Keratinocyte (primary cell): ENCODE results near the gene GSTT4.

Experiments
- CTCF ChIP-seq, 3 experiments: IDR thresholded peaks in 1 of 3; conservative IDR thresholded peaks in 1 of 3; optimal IDR thresholded peaks in 1 of 3; 2 replicates in 2 of 3; 3 replicates in 1 of 3; pipeline versions ENCODE3 to v1.5.1; 2011; ENCODE audit warnings: low read length in 3 of 3, mild to moderate bottlenecking in 3 of 3, moderate library complexity in 2 of 3, control low read depth in 1 of 3, inconsistent platforms in 1 of 3; ENCODE audit not compliant: insufficient read depth in 2 of 3; ENCODE audit errors: extremely low read depth in 1 of 3
- EZH2 ChIP-seq: IDR thresholded peaks from one replicate; pipeline ENCODE4 v1.6.1; 2012; ENCODE audit warnings: inconsistent platforms, mild to moderate bottlenecking, low read length, moderate library complexity

- TF ChIP-seq CTCF (optimal IDR thresholded peaks at IDR 0.05 in 1 of 3, IDR thresholded peaks at IDR 0.05 in 1 of 3, conservative IDR thresholded peaks at IDR 0.05 in 1 of 3; ENCODE audit: extremely low read depth in 1 of 3, insufficient read depth in 2 of 3, low read length in 3 of 3) (no peak), EZH2 (no peak)
Observed at GRCh38 chr22:24026056-24026455, 20.8 kb upstream of the GSTT4 start.
